DOHH2 (cell line): ENCODE data around the gene MEX3D.

ENCODE experiments used
- H3F3A ChIP-seq: fragments of 200-600 bp; sonication (generic), shearing (Covaris generic); 2 replicates; pipeline ENCODE4 v1.6.0; 2016; ENCODE audit warnings: antibody characterized with exemption, mild to moderate bottlenecking; ENCODE audit not compliant: control insufficient read depth, insufficient read depth
- H3K27ac ChIP-seq: fragments of 200-600 bp; sonication (generic); 2 replicates; pipeline ENCODE4 v1.5.1; 2014; ENCODE audit warnings: low read depth, mild to moderate bottlenecking, low read length, moderate library complexity
- H3K27me3 ChIP-seq: fragments of 200-600 bp; sonication (generic); 2 replicates; pipeline ENCODE4 v1.6.1; 2014; ENCODE audit warnings: mild to moderate bottlenecking, low read length, mixed read lengths; ENCODE audit not compliant: control insufficient read depth
- H3K36me3 ChIP-seq: fragments of 200-600 bp; sonication (generic); 2 replicates; pipeline ENCODE4 v1.6.1; 2014; ENCODE audit warnings: mild to moderate bottlenecking, low read length, moderate library complexity, mixed read lengths; ENCODE audit not compliant: control insufficient read depth
- H3K4me1 ChIP-seq: fragments of 200-600 bp; sonication (generic); 2 replicates; pipeline ENCODE4 v1.6.1; 2014; ENCODE audit warnings: mild to moderate bottlenecking, low read length, mixed read lengths; ENCODE audit not compliant: control insufficient read depth
- H3K4me2 ChIP-seq: fragments of 200-600 bp; sonication (generic); 2 replicates; pipeline ENCODE4 v1.6.0; 2014; ENCODE audit warnings: mild to moderate bottlenecking, low read length, moderate library complexity
- H3K4me3 ChIP-seq: fragments of 200-600 bp; sonication (generic); 2 replicates; pipeline ENCODE4 v1.5.1; 2014; ENCODE audit warnings: mild to moderate bottlenecking, low read length, mixed read lengths
- H3K79me2 ChIP-seq: fragments of 200-600 bp; sonication (generic); 2 replicates; pipeline ENCODE4 v1.6.1; 2014; ENCODE audit warnings: mild to moderate bottlenecking, low read length, mixed read lengths; ENCODE audit not compliant: control insufficient read depth
- H3K9me2 ChIP-seq: fragments of 200-600 bp; sonication (generic); replicated peaks from 2 replicates; pipeline ENCODE4 v1.6.1; 2014; ENCODE audit warnings: mild to moderate bottlenecking, low read length, mixed read lengths; ENCODE audit not compliant: control insufficient read depth
- H3K9me3 ChIP-seq: fragments of 200-600 bp; sonication (generic); 2 replicates; pipeline ENCODE4 v1.6.1; 2014; ENCODE audit warnings: antibody characterized with exemption, low read length, mixed read lengths; ENCODE audit not compliant: control insufficient read depth, insufficient read depth
- H4K20me1 ChIP-seq: fragments of 200-600 bp; sonication (generic); 2 replicates; pipeline ENCODE4 v1.6.0; 2014; ENCODE audit warnings: low read depth, mild to moderate bottlenecking, antibody characterized with exemption, low read length, moderate library complexity; ENCODE audit not compliant: control insufficient read depth, insufficient read depth
- EZH2phosphoT487 ChIP-seq: fragments of 200-600 bp; sonication (generic); IDR thresholded peaks from 2 replicates; pipeline ENCODE4 v1.6.1; 2017; ENCODE audit warnings: borderline replicate concordance, mild to moderate bottlenecking, antibody characterized with exemption, low read length, moderate library complexity, mixed read lengths
- TF ChIP-seq, protein P1 (sequence below): fragments of 200-600 bp; sonication (generic); IDR thresholded peaks from one replicate; pipeline ENCODE4 v1.5.1; 2014; ENCODE audit warnings: antibody characterized with exemption, mild to moderate bottlenecking, low read depth, low read length; ENCODE audit not compliant: poor library complexity, severe bottlenecking

The MEX3D gene

GRCh38 chr19:1601613-1602064 is 33.5 kb upstream of the MEX3D start:
- H3K79me2 ChIP-seq = peaks cover 72% of the 10 kb centered on the region

GRCh38 chr19:1599460-1599846 is 31.3 kb upstream of the MEX3D start:
- Histone ChIP-seq H3K9me3 (no peaks in the 10 kb centered on the region), H3K36me3 (peaks cover 61% of the 10 kb centered on the region), H3K4me2 (no peak overlapping the region), H3K27me3 (no peaks in the 10 kb centered on the region), H3K9me2 (no peaks in the 10 kb centered on the region), H3K27ac (no peak overlapping the region), H3F3A (peaks cover 16% of the 10 kb centered on the region), H3K4me1 (peaks cover 45% of the 10 kb centered on the region), H3K79me2 (peaks cover 67% of the 10 kb centered on the region), H4K20me1 (0 out of 2 replicates have a peak, but pooled peaks cover 3% of the 10 kb centered on the region), H3K4me3 (no peak overlapping the region)
- TF ChIP-seq, protein P1, sequence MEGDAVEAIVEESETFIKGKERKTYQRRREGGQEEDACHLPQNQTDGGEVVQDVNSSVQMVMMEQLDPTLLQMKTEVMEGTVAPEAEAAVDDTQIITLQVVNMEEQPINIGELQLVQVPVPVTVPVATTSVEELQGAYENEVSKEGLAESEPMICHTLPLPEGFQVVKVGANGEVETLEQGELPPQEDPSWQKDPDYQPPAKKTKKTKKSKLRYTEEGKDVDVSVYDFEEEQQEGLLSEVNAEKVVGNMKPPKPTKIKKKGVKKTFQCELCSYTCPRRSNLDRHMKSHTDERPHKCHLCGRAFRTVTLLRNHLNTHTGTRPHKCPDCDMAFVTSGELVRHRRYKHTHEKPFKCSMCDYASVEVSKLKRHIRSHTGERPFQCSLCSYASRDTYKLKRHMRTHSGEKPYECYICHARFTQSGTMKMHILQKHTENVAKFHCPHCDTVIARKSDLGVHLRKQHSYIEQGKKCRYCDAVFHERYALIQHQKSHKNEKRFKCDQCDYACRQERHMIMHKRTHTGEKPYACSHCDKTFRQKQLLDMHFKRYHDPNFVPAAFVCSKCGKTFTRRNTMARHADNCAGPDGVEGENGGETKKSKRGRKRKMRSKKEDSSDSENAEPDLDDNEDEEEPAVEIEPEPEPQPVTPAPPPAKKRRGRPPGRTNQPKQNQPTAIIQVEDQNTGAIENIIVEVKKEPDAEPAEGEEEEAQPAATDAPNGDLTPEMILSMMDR = no peak
- no peak for TF ChIP-seq EZH2phosphoT487

More at GRCh38 chr19:1601613-1602064, 33.5 kb upstream of the MEX3D start:
- Histone ChIP-seq H3K27ac (no peak overlapping the region), H3K9me3 (no peaks in the 10 kb centered on the region), H3K27me3 (no peaks in the 10 kb centered on the region), H3K4me2 (no peak overlapping the region), H3K4me1 (peaks cover 56% of the 10 kb centered on the region), H4K20me1 (0 out of 2 replicates have a peak, but pooled peaks cover 3% of the 10 kb centered on the region), H3K4me3 (no peak overlapping the region), H3K9me2 (no peaks in the 10 kb centered on the region), H3F3A (peaks cover 18% of the 10 kb centered on the region), H3K36me3 (peaks cover 57% of the 10 kb centered on the region)
- no peak for TF ChIP-seq EZH2phosphoT487
- TF ChIP-seq, protein P1 = peak; percentile 45

DNA sequence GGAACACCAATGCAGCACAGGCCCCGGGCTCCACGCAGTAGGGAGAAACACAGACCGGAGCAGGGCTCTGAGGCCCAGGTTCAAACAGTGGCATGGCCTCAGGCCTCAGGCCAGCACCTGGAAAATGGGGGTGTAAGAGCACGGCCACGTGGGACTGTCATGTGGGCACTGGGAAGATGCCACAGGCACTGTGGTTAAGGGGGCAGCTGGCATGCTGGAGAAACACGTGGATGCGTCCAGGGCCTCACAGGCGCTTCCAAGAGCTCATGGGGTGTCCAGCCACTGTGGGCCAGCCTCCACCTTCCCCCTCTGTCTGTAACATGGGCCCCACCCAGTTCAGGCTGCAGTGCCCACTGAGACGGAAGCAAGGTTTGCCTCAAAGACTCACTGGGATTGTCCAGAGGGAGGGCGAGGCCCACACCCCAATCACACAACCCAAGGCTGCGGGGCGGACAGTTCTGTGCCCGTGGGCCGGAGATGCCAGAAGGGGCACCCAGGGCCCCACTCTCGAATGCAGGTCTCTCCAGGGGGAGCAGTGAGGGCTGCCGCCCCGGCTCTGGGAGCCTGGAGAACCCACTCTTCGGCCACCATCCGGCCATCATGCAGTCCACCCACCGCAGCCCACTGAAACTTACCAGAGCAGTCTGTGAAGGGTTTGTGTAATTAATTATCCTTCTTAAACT is 30.8 kb upstream of the MEX3D start:
- Histone ChIP-seq H3K9me3 (no peaks in the 10 kb centered on the region), H3K36me3 (peaks cover 61% of the 10 kb centered on the region), H3K27ac (no peak overlapping the region), H3K4me2 (no peak overlapping the region), H3K4me1 (peaks cover 39% of the 10 kb centered on the region), H4K20me1 (0 out of 2 replicates have a peak, but pooled peaks cover 3% of the 10 kb centered on the region), H3K79me2 (peaks cover 61% of the 10 kb centered on the region), H3F3A (peaks cover 16% of the 10 kb centered on the region), H3K27me3 (no peaks in the 10 kb centered on the region), H3K9me2 (no peaks in the 10 kb centered on the region), H3K4me3 (no peak overlapping the region)
- TF ChIP-seq EZH2phosphoT487 = no peak
- TF ChIP-seq, protein P1 = no peak
